Breast epithelium (tissue), 4 donors: ENCODE results near the gene ZNF30. TPM values are rescaled to one million over a fixed set of nuclear protein-coding genes. Genes with fewer than 3 reads are reported as not detected.

Experiments used
- DNase-seq, 2 donors: peaks; one replicate each; pipeline ENCODE4 v3.0.0-alpha.2; 2019; ENCODE audit warnings: low spot score in 2 of 2
- H3K27ac ChIP-seq, 2 donors: fragments of 200-600 bp; sonication (generic) in 1 of 2; one replicate each; pipeline ENCODE4 v1.5.1; 2016 to 2019; ENCODE audit warnings: mild to moderate bottlenecking in 1 of 2
- H3K27me3 ChIP-seq, 2 donors: fragments of 200-600 bp; sonication (generic) in 1 of 2; one replicate each; pipeline versions ENCODE4 v1.5.1 to v1.6.0; 2017 to 2019; ENCODE audit warnings: control low read depth in 1 of 2, mild to moderate bottlenecking in 1 of 2
- H3K36me3 ChIP-seq: fragments of 200-600 bp; one replicate; pipeline ENCODE4 v1.5.1; 2019
- H3K4me1 ChIP-seq, 2 donors: fragments of 200-600 bp; sonication (generic); one replicate each; pipeline ENCODE4 v1.5.1; 2016 to 2019; ENCODE audit warnings: control low read depth in 1 of 2
- H3K4me3 ChIP-seq, 3 donors: fragments of 200-600 bp; sonication (generic); 1 replicate in 2 of 3; 2 replicates in 1 of 3; pipeline ENCODE4 v1.5.1; 2016 to 2019; ENCODE audit warnings: mild to moderate bottlenecking in 3 of 3, moderate library complexity in 2 of 3
- H3K9me3 ChIP-seq, 2 donors: fragments of 200-600 bp; sonication (generic) in 1 of 2; one replicate each; pipeline ENCODE4 v1.5.1; 2016 to 2019; ENCODE audit warnings: control low read depth in 1 of 2
- POLR2A ChIP-seq: fragments of 450-650 bp; IDR thresholded peaks from one replicate; pipeline ENCODE4 v1.6.1; 2016; ENCODE audit warnings: antibody characterized with exemption, mild to moderate bottlenecking, moderate library complexity
- POLR2AphosphoS5 ChIP-seq, 3 donors: sonication (generic); formaldehyde crosslinking; IDR thresholded peaks; one replicate each; pipeline ENCODE4 v1.6.1; 2017; ENCODE audit warnings: antibody characterized with exemption in 3 of 3
- intact Hi-C: fragments of 100-400 bp; cut with DNase I; formaldehyde crosslinking; loops from one replicate; pipeline ENCODE4 v1.15.1; 2023; ENCODE audit warnings: low total_unique reads
- total RNA-seq, 3 donors: library from RNA; depleted of rRNA; stranded (reverse); fragments of >200 nt; gene quantifications; one replicate each; pipeline ENCODE4 v1.1.0, GENCODE V29; 2016
- TF ChIP-seq, protein P1 (sequence below), 3 donors: fragments of 450-650 bp; IDR thresholded peaks; one replicate each; pipeline ENCODE4 v1.5.1; 2016 to 2017; ENCODE audit warnings: antibody characterized with exemption in 3 of 3, mild to moderate bottlenecking in 3 of 3, moderate library complexity in 3 of 3

ZNF30 gene
- total RNA-seq, 3 donors from 2014 or later = 1.6 to 3.8 (median 2.0) TPM

GRCh38 chr19:34960103-34960805, 33.6 kb downstream of the ZNF30 start:
- Histone ChIP-seq H3K27ac (no peak overlapping the region), H3K4me1 (peaks cover 0 to 8% of the 10 kb centered on the region in 2 donors), H3K4me3 (no peak overlapping the region), H3K9me3 (peaks cover 49 to 66% of the 10 kb centered on the region in 2 donors), H3K27me3 (no peaks in the 10 kb centered on the region), H3K36me3 (peaks cover 30% of the 10 kb centered on the region)
- TF ChIP-seq, protein P1, sequence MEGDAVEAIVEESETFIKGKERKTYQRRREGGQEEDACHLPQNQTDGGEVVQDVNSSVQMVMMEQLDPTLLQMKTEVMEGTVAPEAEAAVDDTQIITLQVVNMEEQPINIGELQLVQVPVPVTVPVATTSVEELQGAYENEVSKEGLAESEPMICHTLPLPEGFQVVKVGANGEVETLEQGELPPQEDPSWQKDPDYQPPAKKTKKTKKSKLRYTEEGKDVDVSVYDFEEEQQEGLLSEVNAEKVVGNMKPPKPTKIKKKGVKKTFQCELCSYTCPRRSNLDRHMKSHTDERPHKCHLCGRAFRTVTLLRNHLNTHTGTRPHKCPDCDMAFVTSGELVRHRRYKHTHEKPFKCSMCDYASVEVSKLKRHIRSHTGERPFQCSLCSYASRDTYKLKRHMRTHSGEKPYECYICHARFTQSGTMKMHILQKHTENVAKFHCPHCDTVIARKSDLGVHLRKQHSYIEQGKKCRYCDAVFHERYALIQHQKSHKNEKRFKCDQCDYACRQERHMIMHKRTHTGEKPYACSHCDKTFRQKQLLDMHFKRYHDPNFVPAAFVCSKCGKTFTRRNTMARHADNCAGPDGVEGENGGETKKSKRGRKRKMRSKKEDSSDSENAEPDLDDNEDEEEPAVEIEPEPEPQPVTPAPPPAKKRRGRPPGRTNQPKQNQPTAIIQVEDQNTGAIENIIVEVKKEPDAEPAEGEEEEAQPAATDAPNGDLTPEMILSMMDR (IDR thresholded peaks at IDR 0.05) = no peak
- TF ChIP-seq POLR2A (no peak), POLR2AphosphoS5 (IDR thresholded peaks at IDR 0.05) (no peak)
- DNase-seq = no peak
- intact Hi-C loops = no loop called here

DNA sequence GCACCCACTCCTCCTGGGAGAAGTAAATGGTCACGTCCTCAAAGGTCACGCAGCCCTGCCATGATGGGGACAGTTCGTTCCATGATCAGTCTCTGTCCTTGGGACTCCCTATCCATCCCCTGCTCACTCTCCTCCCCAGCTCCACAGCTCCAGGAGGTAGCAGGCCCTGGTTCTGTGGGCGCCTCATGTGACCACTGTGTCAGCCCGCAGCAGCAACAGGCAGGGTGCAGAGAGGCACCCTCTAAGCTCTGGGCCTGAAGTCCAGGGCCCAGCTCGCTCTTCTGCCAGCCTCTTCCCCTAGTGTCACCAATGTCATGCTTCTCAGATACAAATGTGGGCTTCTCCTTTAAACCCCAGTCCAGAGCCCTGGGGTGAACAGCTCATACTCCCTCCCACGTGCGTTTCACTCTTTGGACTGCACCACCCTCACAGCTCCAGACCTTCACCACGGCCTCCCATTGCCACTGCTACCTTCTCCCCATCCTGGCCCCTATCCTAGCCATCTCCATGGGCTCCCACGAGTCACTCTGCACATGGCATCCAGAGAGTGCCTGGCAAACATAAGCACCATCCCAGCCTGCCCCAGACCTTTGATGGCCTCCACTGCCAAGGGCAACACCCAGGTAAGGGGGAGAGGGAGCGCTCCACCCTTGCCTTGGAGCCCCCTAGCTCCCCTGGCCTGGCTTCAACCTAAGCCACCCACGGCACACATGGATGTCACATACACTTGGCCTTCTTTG, 34.4 kb downstream of the ZNF30 start:
- no peaks in the 10 kb centered on the region for H3K27me3 ChIP-seq
- H3K4me3 ChIP-seq = no peak overlapping the region
- no peak overlapping the region for H3K27ac ChIP-seq
- H3K36me3 ChIP-seq = peaks cover 30% of the 10 kb centered on the region
- peaks cover 49 to 57% of the 10 kb centered on the region in 2 donors for H3K9me3 ChIP-seq
- peaks cover 0 to 8% of the 10 kb centered on the region in 2 donors for H3K4me1 ChIP-seq
- TF ChIP-seq, protein P1 (IDR thresholded peaks at IDR 0.05) = no peak
- TF ChIP-seq POLR2AphosphoS5 (IDR thresholded peaks at IDR 0.05) (no peak), POLR2A (no peak)
- intact Hi-C loops = no loop called here
- no peak for DNase-seq

DNA sequence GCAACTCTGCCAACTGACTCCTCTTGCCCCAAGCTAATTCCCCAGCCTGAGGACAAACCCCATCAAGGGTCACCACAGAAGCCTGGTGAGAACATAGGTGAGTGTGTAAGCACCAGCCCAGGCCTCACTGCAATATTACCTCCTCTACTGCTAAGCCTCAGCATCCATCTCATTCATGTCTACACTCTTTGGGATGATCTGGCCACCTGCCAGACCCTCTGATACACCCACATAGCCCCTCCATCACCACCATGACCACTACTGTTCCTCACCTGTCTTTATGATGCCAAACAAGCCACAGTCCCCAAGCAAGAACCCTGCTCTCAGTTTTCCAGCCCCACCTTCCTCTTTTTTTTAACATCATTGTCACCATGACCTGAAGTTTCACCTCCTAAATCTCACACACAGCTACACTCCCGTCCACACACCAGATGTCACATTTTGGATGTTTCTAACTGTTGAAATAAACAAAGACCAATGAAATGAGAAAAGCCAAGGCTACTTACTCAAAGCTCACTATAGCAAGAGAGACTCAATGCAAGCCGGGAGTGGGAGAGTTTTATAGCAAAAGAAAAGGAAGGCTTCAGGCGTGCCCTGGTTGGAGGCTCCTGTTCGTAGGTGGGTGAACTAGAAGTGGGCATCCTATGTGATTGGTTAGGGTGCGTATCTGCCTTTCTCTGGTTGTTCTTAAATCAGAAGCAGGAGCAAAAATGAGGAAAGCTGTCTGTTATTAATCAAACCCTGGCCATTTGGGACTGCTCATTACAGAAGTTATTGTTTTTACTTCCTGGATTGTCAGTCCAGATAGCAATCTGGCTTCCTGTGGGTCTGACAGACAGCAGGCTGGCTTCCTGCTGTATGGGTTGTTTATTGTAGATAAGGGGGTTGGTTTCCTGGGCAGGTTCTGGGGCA, 35.3 kb downstream of the ZNF30 start:
- H3K9me3 ChIP-seq = peaks cover 44 to 48% of the 10 kb centered on the region in 2 donors
- peak overlapping the region; percentile 60 to 75 for H3K27ac ChIP-seq
- H3K4me1 ChIP-seq = peaks cover 0 to 8% of the 10 kb centered on the region in 2 donors
- DNase-seq = no peak
- no peaks in the 10 kb centered on the region for H3K27me3 ChIP-seq
- H3K36me3 ChIP-seq = peaks cover 30% of the 10 kb centered on the region
- TF ChIP-seq, protein P1 (IDR thresholded peaks at IDR 0.05) = no peak
- TF ChIP-seq POLR2AphosphoS5 (IDR thresholded peaks at IDR 0.05) (peak in 1 of 3 donors; percentile 37), POLR2A (no peak)
- intact Hi-C loops = no loop called here
- peak overlapping the region in 2 of 3 donors; percentile 95 for H3K4me3 ChIP-seq

DNA sequence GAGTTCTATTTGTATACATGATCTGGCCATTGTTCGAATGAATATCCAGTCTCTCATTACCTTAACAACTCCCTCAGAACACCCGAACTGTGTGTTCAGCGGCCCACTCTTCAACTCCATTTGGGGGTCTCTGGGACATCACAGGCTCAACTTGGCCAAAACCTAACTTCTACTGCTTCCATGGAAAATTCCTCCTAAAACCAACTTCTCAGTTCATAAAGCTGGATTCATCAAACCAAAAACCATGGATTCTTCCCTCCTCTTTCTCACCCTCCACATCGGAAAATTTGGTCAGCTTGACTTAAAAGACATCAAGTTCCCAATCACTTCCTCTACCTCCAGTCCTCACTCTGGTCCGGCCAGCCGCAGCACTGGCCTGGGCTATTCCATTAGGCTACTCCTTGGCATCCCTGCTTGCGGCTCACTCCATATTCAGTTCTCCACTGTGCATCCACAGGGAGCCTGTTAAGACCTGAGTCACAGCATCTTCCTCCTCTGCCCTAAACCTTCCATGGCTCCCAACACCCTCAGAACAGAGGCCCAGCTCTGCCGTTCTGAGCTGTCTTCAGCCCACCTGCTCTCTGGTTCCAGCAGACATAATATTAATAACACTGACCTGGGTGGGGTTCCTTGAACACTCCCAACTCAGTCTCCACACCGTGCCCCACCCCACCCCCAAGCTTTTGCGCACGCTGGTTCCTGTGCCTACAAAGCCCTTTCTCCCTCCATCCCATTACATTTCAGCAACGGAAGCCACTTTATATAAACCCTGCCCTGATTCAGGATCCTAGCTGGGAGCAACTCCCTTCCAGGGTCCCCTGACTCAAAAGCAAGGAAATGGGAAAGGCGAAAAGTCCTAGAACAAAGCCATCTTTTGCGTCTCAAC, 36.2 kb downstream of the ZNF30 start:
- peaks cover 39% of the 10 kb centered on the region in 2 donors for H3K9me3 ChIP-seq
- peaks cover 24% of the 10 kb centered on the region for H3K36me3 ChIP-seq
- H3K27ac ChIP-seq = peak overlapping the region; percentile 60 to 75
- peaks cover 0 to 8% of the 10 kb centered on the region in 2 donors for H3K4me1 ChIP-seq
- intact Hi-C loops = no loop called here
- TF ChIP-seq, protein P1 (IDR thresholded peaks at IDR 0.05) = no peak
- TF ChIP-seq POLR2AphosphoS5 (IDR thresholded peaks at IDR 0.05) (no peak), POLR2A (no peak)
- DNase-seq = no peak
- H3K4me3 ChIP-seq = peak overlapping the region; percentile 94 to 95 (median 95)
- H3K27me3 ChIP-seq = no peaks in the 10 kb centered on the region
